ENCODE data around the gene SHQ1.
"Not testable (repeated sequence)": the region's sequence is repeated elsewhere in the genome, so short reads cannot be mapped to it uniquely, and the experiment has no call there.

SHQ1 gene

GRCh38 chr3:72800869-72801268 lies 47.4 kb downstream of the SHQ1 start:
- TF ChIP-seq, protein P1, sequence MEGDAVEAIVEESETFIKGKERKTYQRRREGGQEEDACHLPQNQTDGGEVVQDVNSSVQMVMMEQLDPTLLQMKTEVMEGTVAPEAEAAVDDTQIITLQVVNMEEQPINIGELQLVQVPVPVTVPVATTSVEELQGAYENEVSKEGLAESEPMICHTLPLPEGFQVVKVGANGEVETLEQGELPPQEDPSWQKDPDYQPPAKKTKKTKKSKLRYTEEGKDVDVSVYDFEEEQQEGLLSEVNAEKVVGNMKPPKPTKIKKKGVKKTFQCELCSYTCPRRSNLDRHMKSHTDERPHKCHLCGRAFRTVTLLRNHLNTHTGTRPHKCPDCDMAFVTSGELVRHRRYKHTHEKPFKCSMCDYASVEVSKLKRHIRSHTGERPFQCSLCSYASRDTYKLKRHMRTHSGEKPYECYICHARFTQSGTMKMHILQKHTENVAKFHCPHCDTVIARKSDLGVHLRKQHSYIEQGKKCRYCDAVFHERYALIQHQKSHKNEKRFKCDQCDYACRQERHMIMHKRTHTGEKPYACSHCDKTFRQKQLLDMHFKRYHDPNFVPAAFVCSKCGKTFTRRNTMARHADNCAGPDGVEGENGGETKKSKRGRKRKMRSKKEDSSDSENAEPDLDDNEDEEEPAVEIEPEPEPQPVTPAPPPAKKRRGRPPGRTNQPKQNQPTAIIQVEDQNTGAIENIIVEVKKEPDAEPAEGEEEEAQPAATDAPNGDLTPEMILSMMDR (conservative IDR thresholded peaks at IDR 0.05; ENCODE audit: low read depth, low read length): no peak
- no peak overlapping the region for H3K4me3 ChIP-seq (ENCODE audit: low read length)
- DNase-seq (ENCODE audit: low read depth): no peak

DNA sequence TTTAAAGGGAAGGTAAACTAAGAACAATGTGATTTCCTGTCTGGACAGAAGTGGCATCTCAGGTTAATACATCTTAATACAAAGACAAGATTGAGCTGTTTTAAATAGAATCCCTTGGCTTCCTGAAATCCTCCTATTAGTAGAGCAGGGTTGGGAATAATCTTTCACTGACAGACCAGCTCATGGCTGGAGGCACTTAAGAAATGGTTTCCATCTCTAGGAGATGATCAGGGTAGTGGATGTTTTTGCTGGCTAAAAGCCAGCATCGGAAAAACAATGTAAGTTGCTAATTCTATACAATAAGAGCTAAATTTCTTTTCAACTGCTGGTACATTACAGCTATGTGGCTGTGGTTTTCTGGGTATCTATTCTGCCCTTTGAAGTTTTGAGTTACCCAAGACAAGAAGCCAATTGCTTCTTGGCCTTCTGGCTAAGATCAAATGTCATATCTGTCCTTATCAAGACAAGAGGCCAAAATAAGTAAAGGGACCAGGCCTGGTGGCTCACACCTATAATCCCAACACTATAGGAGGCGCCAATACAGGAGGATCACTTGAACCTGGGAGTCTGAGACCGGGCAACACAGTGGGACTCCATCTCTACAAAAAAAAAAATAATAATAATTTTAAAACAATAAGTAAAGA lies 49.6 kb downstream of the SHQ1 start:
- TF ChIP-seq, protein P1 (conservative IDR thresholded peaks at IDR 0.05; ENCODE audit: low read depth, low read length): no peak
- no peak overlapping the region for H3K4me3 ChIP-seq (ENCODE audit: low read length)
- DNase-seq (ENCODE audit: low read depth): no peak

DNA sequence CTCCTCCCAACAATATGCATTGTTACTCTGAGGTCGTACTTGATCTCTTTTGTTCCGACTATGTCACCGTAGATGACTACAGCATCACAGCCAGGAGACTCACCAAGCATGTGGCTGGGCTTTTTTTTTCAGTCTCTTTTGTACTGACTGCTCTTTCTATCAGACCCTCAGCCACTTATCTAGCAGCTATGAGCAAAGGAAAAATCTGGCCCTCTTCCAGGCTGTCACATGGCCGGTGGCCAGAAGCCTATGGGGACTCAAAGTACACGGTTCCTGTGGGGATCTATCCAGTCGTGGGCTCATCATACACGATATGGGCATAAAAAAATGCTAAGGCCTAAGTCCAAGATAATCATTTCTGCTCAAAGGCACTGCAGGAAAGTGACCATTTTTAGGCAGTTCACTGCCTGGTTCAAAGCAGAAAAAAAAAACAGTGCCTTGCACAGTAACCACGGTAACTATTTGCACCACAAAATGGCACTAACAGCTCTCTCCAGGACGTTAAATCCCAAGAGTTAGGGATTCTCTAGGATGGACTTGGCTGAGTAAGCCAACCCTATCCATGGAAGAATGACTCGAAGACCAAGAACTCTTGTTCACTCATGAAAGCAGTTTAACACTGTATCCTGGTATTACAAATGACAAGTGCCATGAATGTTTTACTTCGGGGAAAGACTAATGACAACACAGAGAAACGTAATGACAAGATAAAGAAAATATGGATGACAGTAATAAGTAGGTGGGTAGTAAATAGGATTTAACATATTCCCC lies 50.3 kb downstream of the SHQ1 start:
- no peak overlapping the region for H3K4me3 ChIP-seq (ENCODE audit: low read length)
- TF ChIP-seq, protein P1 (conservative IDR thresholded peaks at IDR 0.05; ENCODE audit: low read depth, low read length): no peak
- no peak for DNase-seq (ENCODE audit: low read depth)

DNA sequence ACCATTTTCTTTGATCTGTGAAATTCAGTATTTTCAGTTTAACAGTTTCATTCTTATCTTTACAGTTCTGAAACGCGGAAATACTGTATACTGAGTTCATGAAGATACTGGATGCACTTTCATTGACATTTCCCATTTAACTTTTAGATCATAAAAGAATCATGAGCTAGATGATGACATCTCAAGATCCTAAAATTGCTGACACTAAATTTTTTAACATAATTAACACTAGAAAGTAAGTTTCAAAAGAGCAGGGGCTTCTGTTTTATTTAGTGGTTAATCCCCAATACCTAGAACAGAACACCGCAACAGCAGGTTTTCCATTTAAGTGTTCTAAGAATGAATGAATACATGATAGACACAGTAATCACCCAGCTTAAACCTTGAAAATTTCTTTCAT lies 54.2 kb downstream of the SHQ1 start:
- TF ChIP-seq, protein P1 (conservative IDR thresholded peaks at IDR 0.05; ENCODE audit: low read depth, low read length): no peak
- no peak for DNase-seq (ENCODE audit: low read depth)
- H3K4me3 ChIP-seq (ENCODE audit: low read length): no peak overlapping the region

DNA sequence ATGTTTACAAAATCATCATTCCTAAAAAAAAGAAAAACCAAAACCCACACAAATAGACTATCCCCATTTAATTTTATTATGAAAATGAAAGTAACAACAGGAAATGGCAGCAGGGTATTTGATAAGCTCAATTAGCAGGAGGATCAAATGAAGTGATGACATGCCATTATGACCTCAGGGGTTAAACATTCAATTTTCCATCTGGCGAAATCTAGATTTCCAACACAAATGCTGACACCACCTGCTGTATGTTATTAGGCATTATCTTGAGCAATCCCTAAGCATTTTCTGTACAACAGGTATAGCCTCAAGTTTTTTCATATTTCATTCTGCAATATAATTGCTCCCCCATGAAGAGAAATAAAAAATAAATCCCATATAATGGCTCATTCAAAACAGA lies 57.1 kb downstream of the SHQ1 start:
- DNase-seq (ENCODE audit: low read depth): no peak
- TF ChIP-seq, protein P1 (conservative IDR thresholded peaks at IDR 0.05; ENCODE audit: low read depth, low read length): no peak
- H3K4me3 ChIP-seq (ENCODE audit: low read length): no peak overlapping the region

- H3K4me3 ChIP-seq (ENCODE audit: low read length): no peak overlapping the region
- DNase-seq (ENCODE audit: low read depth): no peak
- TF ChIP-seq, protein P1 (conservative IDR thresholded peaks at IDR 0.05; ENCODE audit: low read depth, low read length): no peak
Observed at GRCh38 chr3:72789786-72790185, 58.5 kb downstream of the SHQ1 start.

DNA sequence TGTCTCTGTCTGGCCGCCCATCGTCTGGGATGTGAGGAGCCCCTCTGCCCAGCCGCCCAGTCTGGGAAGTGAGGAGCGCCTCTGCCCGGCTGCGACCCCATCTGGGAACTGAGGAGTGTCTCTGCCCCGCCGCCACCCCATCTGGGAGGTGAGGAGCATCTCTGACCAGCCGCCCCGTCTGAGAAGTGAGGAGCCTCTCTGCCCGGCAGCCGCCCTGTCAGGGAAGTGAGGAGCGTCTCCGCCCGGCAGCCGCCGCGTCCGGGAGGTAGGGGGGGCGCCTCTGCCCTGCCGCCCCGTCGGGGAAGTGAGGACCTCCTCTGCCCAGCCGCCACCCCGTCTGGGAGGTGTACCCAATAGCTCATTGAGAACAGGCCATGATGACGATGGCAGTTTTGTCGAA lies 60.0 kb downstream of the SHQ1 start:
- H3K4me3 ChIP-seq (ENCODE audit: low read length); DNase-seq (ENCODE audit: low read depth): not testable (repeated sequence)

Measured in retinal pigment epithelial cell (primary cell).